Activated T-cell treated with anti-CD3 and anti-CD28 coated beads, Interleukin-2, amount 50 U/mL, for 72 hours (primary cell): Measurements from ENCODE around the gene NSDHL. TPM values are rescaled to one million over a fixed set of nuclear protein-coding genes. Genes with fewer than 3 reads are reported as not detected.

ENCODE experiments used
- ATAC-seq, 2 donors: fragments of 150-1000 bp; cut with Tn5 transposase; replicated peaks in 1 of 2; 2 replicates each; pipeline ENCODE4 v1.10.0; 2021; ENCODE audit warnings: moderate library complexity in 2 of 2, mild to moderate bottlenecking in 1 of 2
- DNase-seq, 2 donors: peaks; one replicate each; pipeline ENCODE4 v3.0.0; 2021 to 2022; ENCODE audit warnings: mixed read lengths in 1 of 2
- H3K27ac Mint-ChIP-seq: one replicate; pipeline ENCODE4 v1.8.0; 2022; ENCODE audit warnings: mild to moderate bottlenecking, moderate library complexity, mixed read lengths
- H3K27me3 Mint-ChIP-seq: one replicate; pipeline ENCODE4 v1.8.0; 2022; ENCODE audit warnings: low read depth, mixed read lengths
- H3K36me3 Mint-ChIP-seq, 2 donors: one replicate each; pipeline ENCODE4 v1.8.0; 2022; ENCODE audit warnings: mixed read lengths in 2 of 2, mild to moderate bottlenecking in 1 of 2; ENCODE audit not compliant: insufficient read depth in 2 of 2
- H3K4me1 Mint-ChIP-seq: one replicate; pipeline ENCODE4 v1.8.0; 2022; ENCODE audit warnings: low read depth, mixed read lengths
- H3K4me3 Mint-ChIP-seq, 2 donors: one replicate each; pipeline ENCODE4 v1.8.0; 2022; ENCODE audit warnings: mild to moderate bottlenecking in 2 of 2, mixed read lengths in 2 of 2, moderate library complexity in 2 of 2
- H3K9me3 Mint-ChIP-seq, 2 donors: one replicate each; pipeline ENCODE4 v1.8.0; 2022; ENCODE audit warnings: mixed read lengths in 2 of 2
- total RNA-seq, 2 donors: library from RNA; stranded (reverse); gene quantifications; one replicate each; pipeline ENCODE4 v1.2.3, GENCODE V29; 2022

NSDHL gene
- total RNA-seq, 2 donors from 2014 or later = 10.8 to 13.9 TPM

- no peaks in the 10 kb centered on the region for H3K9me3 Mint-ChIP-seq
Measured at GRCh38 chrX:152853986-152854385, 23.1 kb downstream of the NSDHL start.

GRCh38 chrX:152861116-152861515 is 30.3 kb downstream of the NSDHL start:
- Mint-ChIP-seq H3K27me3 (no peaks in the 10 kb centered on the region), H3K9me3 (no peaks in the 10 kb centered on the region), H3K4me1 (no peaks in the 10 kb centered on the region), H3K27ac (no peak overlapping the region), H3K4me3 (no peak overlapping the region), H3K36me3 (no peaks in the 10 kb centered on the region)
- ATAC-seq (no peak), DNase-seq (no peak)

More at GRCh38 chrX:152853986-152854385, 23.1 kb downstream of the NSDHL start:
- Mint-ChIP-seq H3K27me3 (peaks cover 13% of the 10 kb centered on the region), H3K4me1 (no peaks in the 10 kb centered on the region), H3K36me3 (peaks cover 0 to 3% of the 10 kb centered on the region in 2 donors), H3K4me3 (no peak overlapping the region), H3K27ac (no peak overlapping the region)
- DNase-seq = no peak
- ATAC-seq = no peak

GRCh38 chrX:152861826-152862225 is 31.0 kb downstream of the NSDHL start:
- Mint-ChIP-seq H3K27me3 (no peaks in the 10 kb centered on the region), H3K27ac (no peak overlapping the region), H3K36me3 (no peaks in the 10 kb centered on the region), H3K4me1 (no peaks in the 10 kb centered on the region), H3K4me3 (no peak overlapping the region), H3K9me3 (no peaks in the 10 kb centered on the region)
- no peak for ATAC-seq
- no peak for DNase-seq

- ATAC-seq (no peak), DNase-seq (no peak)
- H3K36me3 Mint-ChIP-seq = no peaks in the 10 kb centered on the region
- H3K4me3 Mint-ChIP-seq = no peak overlapping the region
- no peak overlapping the region for H3K27ac Mint-ChIP-seq
- H3K27me3 Mint-ChIP-seq = no peaks in the 10 kb centered on the region
- no peaks in the 10 kb centered on the region for H3K9me3 Mint-ChIP-seq
- no peaks in the 10 kb centered on the region for H3K4me1 Mint-ChIP-seq
Measured at GRCh38 chrX:152865232-152865920, 34.5 kb downstream of the NSDHL start.

- no peak for ATAC-seq
- H3K4me3 Mint-ChIP-seq = no peak overlapping the region
- no peak for DNase-seq
- no peaks in the 10 kb centered on the region for H3K36me3 Mint-ChIP-seq
- no peak overlapping the region for H3K27ac Mint-ChIP-seq
- H3K9me3 Mint-ChIP-seq = no peaks in the 10 kb centered on the region
- H3K27me3 Mint-ChIP-seq = no peaks in the 10 kb centered on the region
- no peaks in the 10 kb centered on the region for H3K4me1 Mint-ChIP-seq
Measured at GRCh38 chrX:152866386-152866785, 35.5 kb downstream of the NSDHL start.

GRCh38 chrX:152869972-152870371 is 39.1 kb downstream of the NSDHL start:
- DNase-seq = no peak
- no peak overlapping the region for H3K27ac Mint-ChIP-seq
- no peaks in the 10 kb centered on the region for H3K36me3 Mint-ChIP-seq
- ATAC-seq = no peak
- peaks cover 5% of the 10 kb centered on the region for H3K27me3 Mint-ChIP-seq
- H3K9me3 Mint-ChIP-seq = no peaks in the 10 kb centered on the region
- no peak overlapping the region for H3K4me3 Mint-ChIP-seq
- H3K4me1 Mint-ChIP-seq = no peaks in the 10 kb centered on the region

GRCh38 chrX:152871260-152871659 is 40.4 kb downstream of the NSDHL start:
- Mint-ChIP-seq H3K9me3 (no peaks in the 10 kb centered on the region), H3K27me3 (peaks cover 9% of the 10 kb centered on the region), H3K4me3 (no peak overlapping the region), H3K27ac (no peak overlapping the region), H3K36me3 (no peaks in the 10 kb centered on the region), H3K4me1 (no peaks in the 10 kb centered on the region)
- no peak for ATAC-seq
- no peak for DNase-seq

GRCh38 chrX:152872522-152872921 is 41.7 kb downstream of the NSDHL start:
- Mint-ChIP-seq H3K4me3 (no peak overlapping the region), H3K9me3 (no peaks in the 10 kb centered on the region), H3K27me3 (peaks cover 11% of the 10 kb centered on the region), H3K27ac (no peak overlapping the region), H3K4me1 (no peaks in the 10 kb centered on the region), H3K36me3 (no peaks in the 10 kb centered on the region)
- ATAC-seq = no peak
- no peak for DNase-seq

- Mint-ChIP-seq H3K4me1 (no peaks in the 10 kb centered on the region), H3K36me3 (no peaks in the 10 kb centered on the region), H3K27me3 (peaks cover 18% of the 10 kb centered on the region), H3K27ac (no peak overlapping the region), H3K4me3 (no peak overlapping the region), H3K9me3 (no peaks in the 10 kb centered on the region)
- ATAC-seq (no peak), DNase-seq (no peak)
Measured at GRCh38 chrX:152873361-152873760, 42.5 kb downstream of the NSDHL start.

- H3K4me1 Mint-ChIP-seq = no peaks in the 10 kb centered on the region
- DNase-seq (no peak), ATAC-seq (no peak)
- no peaks in the 10 kb centered on the region for H3K36me3 Mint-ChIP-seq
- H3K4me3 Mint-ChIP-seq = no peak overlapping the region
- H3K27ac Mint-ChIP-seq = no peak overlapping the region
- H3K9me3 Mint-ChIP-seq = no peaks in the 10 kb centered on the region
- H3K27me3 Mint-ChIP-seq = peaks cover 36% of the 10 kb centered on the region
Measured at GRCh38 chrX:152876931-152877840, 46.3 kb downstream of the NSDHL start.

GRCh38 chrX:152878976-152879755 is 48.3 kb downstream of the NSDHL start:
- ATAC-seq (no peak), DNase-seq (no peak)
- Mint-ChIP-seq H3K4me1 (no peaks in the 10 kb centered on the region), H3K4me3 (no peak overlapping the region), H3K27ac (no peak overlapping the region), H3K27me3 (peaks cover 49% of the 10 kb centered on the region), H3K36me3 (no peaks in the 10 kb centered on the region), H3K9me3 (no peaks in the 10 kb centered on the region)

GRCh38 chrX:152881289-152881688 is 50.4 kb downstream of the NSDHL start:
- H3K27me3 Mint-ChIP-seq = peaks cover 54% of the 10 kb centered on the region
- H3K4me3 Mint-ChIP-seq = no peak overlapping the region
- DNase-seq = no peak
- no peaks in the 10 kb centered on the region for H3K9me3 Mint-ChIP-seq
- H3K27ac Mint-ChIP-seq = no peak overlapping the region
- H3K4me1 Mint-ChIP-seq = no peaks in the 10 kb centered on the region
- no peak for ATAC-seq
- H3K36me3 Mint-ChIP-seq = no peaks in the 10 kb centered on the region

GRCh38 chrX:152884171-152884570 is 53.3 kb downstream of the NSDHL start:
- DNase-seq = no peak
- peaks cover 53% of the 10 kb centered on the region for H3K27me3 Mint-ChIP-seq
- H3K9me3 Mint-ChIP-seq = no peaks in the 10 kb centered on the region
- no peak overlapping the region for H3K27ac Mint-ChIP-seq
- H3K36me3 Mint-ChIP-seq = no peaks in the 10 kb centered on the region
- ATAC-seq = no peak
- no peaks in the 10 kb centered on the region for H3K4me1 Mint-ChIP-seq
- H3K4me3 Mint-ChIP-seq = no peak overlapping the region
